ENCODE data around the gene SRM.

The SRM gene

GRCh38 chr1:11012260-11013159 is 47.3 kb downstream of the SRM start, which contains the start of gene TARDBP:
TSS of gene TARDBP (plus strand) at chr1:11012654. CDS start at chr1:11013728, 1,074 bp downstream.
- no peak for FAIRE-seq
